ENCODE data around the gene GIMD1.

GIMD1 gene

DNA sequence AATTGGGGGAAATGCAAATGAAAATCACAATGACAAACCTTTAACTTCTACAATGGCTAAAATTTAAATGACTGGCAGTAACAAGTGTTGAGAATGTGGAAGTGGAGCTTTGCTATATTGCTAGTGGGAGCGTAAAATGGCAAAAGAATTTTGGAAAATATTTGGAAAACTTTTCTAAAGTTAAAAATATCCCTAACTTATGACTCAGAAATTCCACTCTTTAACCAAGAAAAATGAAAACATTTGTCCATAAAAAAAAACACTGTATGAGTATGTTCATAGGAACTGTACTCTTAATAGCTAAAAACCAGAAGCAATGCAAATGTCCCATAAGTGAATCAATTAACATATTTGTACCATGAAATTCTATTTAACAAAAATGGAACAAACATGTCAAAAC is 56.2 kb downstream of the GIMD1 start:
- DNase-seq = no peak

All from retina (tissue), 1 donor.